ENCODE measurements around the gene SLC29A1.

Gene SLC29A1

DNA sequence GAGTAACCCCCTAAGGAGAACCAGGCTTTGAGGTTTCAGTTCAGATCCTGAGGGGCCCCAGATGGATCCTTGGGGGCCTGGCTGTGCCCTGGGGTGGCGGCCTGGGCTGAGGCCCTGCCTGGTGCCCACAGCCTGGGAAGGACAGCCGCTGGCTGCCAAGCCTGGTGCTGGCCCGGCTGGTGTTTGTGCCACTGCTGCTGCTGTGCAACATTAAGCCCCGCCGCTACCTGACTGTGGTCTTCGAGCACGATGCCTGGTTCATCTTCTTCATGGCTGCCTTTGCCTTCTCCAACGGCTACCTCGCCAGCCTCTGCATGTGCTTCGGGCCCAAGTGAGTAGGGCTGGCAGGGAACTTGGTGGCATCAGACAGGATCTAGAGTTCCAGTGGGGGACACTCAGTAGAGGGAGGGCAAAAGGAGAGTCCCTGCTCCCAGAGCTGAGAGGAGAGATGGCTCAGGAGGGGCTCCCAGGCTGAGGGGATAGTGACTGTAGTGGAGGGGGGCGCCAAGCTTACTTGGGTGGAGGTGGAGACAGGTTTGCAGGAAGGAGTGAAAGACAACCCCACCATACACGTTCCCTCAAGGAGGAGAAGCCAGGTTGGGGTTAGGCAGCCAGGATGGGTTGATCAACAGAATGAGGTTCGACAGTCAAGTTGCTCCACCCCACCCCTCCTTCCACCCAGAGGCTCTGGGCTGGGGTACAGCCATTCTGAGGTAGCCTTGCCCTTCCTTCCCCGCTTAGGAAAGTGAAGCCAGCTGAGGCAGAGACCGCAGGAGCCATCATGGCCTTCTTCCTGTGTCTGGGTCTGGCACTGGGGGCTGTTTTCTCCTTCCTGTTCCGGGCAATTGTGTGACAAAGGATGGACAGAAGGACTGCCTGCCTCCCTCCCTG is 9.5 kb downstream of the SLC29A1 start:
- H2BK15ac ChIP-seq (ENCODE audit: low read length): no peak overlapping the region
- H2BK12ac ChIP-seq (ENCODE audit: low read length): no peak overlapping the region
- no peaks in the 10 kb centered on the region for H3K27me3 ChIP-seq (ENCODE audit: control insufficient read depth in 3 of 3, insufficient read depth in 3 of 3, low read depth in 1 of 3, low read length in 3 of 3)
- no peak overlapping the region for H2AK5ac ChIP-seq (ENCODE audit: low read depth, low read length)
- H3K4ac ChIP-seq (ENCODE audit: low read length): no peak overlapping the region
- H2AFZ ChIP-seq (ENCODE audit: low read length): no peak overlapping the region
- H3K4me1 ChIP-seq (ENCODE audit: control insufficient read depth in 2 of 2, insufficient read depth in 1 of 2, low read depth in 1 of 2, low read length in 2 of 2): peaks cover 5 to 11% of the 10 kb centered on the region in 2 donors
- H3K14ac ChIP-seq (ENCODE audit: low read length): no peak overlapping the region
- no peaks in the 10 kb centered on the region for H3K79me1 ChIP-seq (ENCODE audit: low read depth, low read length)
- H2BK5ac ChIP-seq (ENCODE audit: low read length): no peak overlapping the region
- H3K18ac ChIP-seq (ENCODE audit: low read length): no peak overlapping the region
- H3K36me3 ChIP-seq (replicated peaks in 1 of 2; ENCODE audit: control insufficient read depth in 2 of 2, insufficient read depth in 2 of 2, low read length in 2 of 2): peaks cover 19 to 76% of the 10 kb centered on the region in 2 donors
- H3K23ac ChIP-seq (ENCODE audit: low read depth, low read length, poor library complexity): peak overlapping the region; percentile 13
- no peak overlapping the region for H4K91ac ChIP-seq (ENCODE audit: low read depth, low read length, poor library complexity)
- no peaks in the 10 kb centered on the region for H3K9me3 ChIP-seq (replicated peaks in 1 of 2; ENCODE audit: control insufficient read depth in 2 of 2, insufficient read depth in 1 of 2, low read depth in 1 of 2, low read length in 2 of 2)
- H2BK120ac ChIP-seq (ENCODE audit: low read depth, low read length): no peak overlapping the region
- WGBS, 2 donors (ENCODE audit: extremely low coverage in 2 of 2, insufficient read length in 2 of 2, insufficient replicate concordance in 1 of 2): no CpG with 5 or more reads among the region's 16 CpGs
- no peak overlapping the region for H3K9ac ChIP-seq (ENCODE audit: low read depth, low read length, poor library complexity)
- H3K4me3 ChIP-seq (ENCODE audit: low read length in 2 of 2): no peak overlapping the region
- H3K4me2 ChIP-seq (ENCODE audit: insufficient read depth, low read length, poor library complexity, severe bottlenecking): no peak overlapping the region
- no peak overlapping the region for H3K27ac ChIP-seq (replicated peaks; ENCODE audit: low read length)
- no peak overlapping the region for H4K8ac ChIP-seq (ENCODE audit: low read depth, low read length)
- no peak for DNase-seq (ENCODE audit: low spot score)

DNA sequence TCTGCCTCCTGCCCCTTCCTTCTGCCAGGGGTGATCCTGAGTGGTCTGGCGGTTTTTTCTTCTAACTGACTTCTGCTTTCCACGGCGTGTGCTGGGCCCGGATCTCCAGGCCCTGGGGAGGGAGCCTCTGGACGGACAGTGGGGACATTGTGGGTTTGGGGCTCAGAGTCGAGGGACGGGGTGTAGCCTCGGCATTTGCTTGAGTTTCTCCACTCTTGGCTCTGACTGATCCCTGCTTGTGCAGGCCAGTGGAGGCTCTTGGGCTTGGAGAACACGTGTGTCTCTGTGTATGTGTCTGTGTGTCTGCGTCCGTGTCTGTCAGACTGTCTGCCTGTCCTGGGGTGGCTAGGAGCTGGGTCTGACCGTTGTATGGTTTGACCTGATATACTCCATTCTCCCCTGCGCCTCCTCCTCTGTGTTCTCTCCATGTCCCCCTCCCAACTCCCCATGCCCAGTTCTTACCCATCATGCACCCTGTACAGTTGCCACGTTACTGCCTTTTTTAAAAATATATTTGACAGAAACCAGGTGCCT is 10.2 kb downstream of the SLC29A1 start:
- Histone ChIP-seq H3K18ac (ENCODE audit: low read length) (no peak overlapping the region), H4K8ac (ENCODE audit: low read depth, low read length) (no peak overlapping the region), H2BK12ac (ENCODE audit: low read length) (no peak overlapping the region), H2AK5ac (ENCODE audit: low read depth, low read length) (no peak overlapping the region), H3K4me2 (ENCODE audit: insufficient read depth, low read length, poor library complexity, severe bottlenecking) (no peak overlapping the region), H2BK120ac (ENCODE audit: low read depth, low read length) (no peak overlapping the region), H3K36me3 (replicated peaks in 1 of 2; ENCODE audit: control insufficient read depth in 2 of 2, insufficient read depth in 2 of 2, low read length in 2 of 2) (peaks cover 20 to 69% of the 10 kb centered on the region in 2 donors), H4K91ac (ENCODE audit: low read depth, low read length, poor library complexity) (no peak overlapping the region), H2BK15ac (ENCODE audit: low read length) (no peak overlapping the region), H3K4ac (ENCODE audit: low read length) (no peak overlapping the region), H3K4me1 (ENCODE audit: control insufficient read depth in 2 of 2, insufficient read depth in 1 of 2, low read depth in 1 of 2, low read length in 2 of 2) (peaks cover 7 to 13% of the 10 kb centered on the region in 2 donors), H3K14ac (ENCODE audit: low read length) (no peak overlapping the region), H3K4me3 (ENCODE audit: low read length in 2 of 2) (no peak overlapping the region), H3K27ac (replicated peaks; ENCODE audit: low read length) (no peak overlapping the region), H3K9ac (ENCODE audit: low read depth, low read length, poor library complexity) (peak overlapping the region; percentile 38), H3K27me3 (ENCODE audit: control insufficient read depth in 3 of 3, insufficient read depth in 3 of 3, low read depth in 1 of 3, low read length in 3 of 3) (no peaks in the 10 kb centered on the region), H3K79me1 (ENCODE audit: low read depth, low read length) (no peaks in the 10 kb centered on the region), H2AFZ (ENCODE audit: low read length) (no peak overlapping the region), H2BK5ac (ENCODE audit: low read length) (no peak overlapping the region), H3K23ac (ENCODE audit: low read depth, low read length, poor library complexity) (peak overlapping the region; percentile 5), H3K9me3 (replicated peaks in 1 of 2; ENCODE audit: control insufficient read depth in 2 of 2, insufficient read depth in 1 of 2, low read depth in 1 of 2, low read length in 2 of 2) (no peaks in the 10 kb centered on the region)
- no peak for DNase-seq (ENCODE audit: low spot score)
- WGBS, 2 donors (ENCODE audit: extremely low coverage in 2 of 2, insufficient read length in 2 of 2, insufficient replicate concordance in 1 of 2): no CpG with 5 or more reads among the region's 14 CpGs

DNA sequence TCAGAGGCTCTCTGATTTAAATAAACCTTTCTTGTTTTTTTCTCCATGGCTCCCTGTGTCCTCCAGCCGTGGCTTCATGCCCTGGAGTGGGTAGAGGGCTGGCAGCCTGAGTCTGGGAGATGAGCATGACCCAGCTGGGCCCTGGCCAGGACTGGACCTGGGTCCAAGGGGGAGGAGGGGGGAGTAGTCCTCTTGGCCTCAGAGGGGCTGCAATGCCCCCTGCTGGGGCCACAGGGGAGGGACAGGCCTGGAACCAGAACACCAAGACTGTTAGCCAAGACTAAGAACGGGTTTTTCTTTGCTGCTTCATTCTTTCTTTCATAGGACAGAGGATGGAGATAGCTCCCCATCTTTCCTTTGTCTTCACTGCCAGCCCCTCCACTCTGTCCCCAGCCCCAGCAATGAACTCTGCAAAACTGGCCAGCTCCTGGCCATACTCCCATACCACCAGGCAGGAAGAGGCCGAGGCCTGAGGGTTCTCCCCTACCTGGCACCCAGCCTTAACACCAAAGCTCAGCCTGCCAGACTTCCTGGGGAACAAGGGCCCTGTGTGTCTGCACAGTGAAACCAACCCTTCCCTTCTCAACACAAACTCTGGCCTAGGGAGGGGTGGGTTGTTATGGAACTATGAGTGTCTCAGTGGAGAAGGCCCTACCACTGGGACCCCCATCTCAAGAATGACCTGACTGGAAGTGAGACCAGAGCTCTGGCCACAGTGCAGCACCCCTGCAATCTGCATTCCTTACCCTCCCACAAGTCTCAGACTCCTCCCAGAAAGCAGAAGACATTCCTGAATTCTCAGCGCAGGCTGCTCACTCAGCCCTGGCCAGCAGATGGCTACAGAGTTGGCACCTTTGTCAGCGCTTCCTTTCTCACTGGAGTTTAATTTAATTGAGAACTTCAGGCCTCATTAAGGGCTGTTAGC is 11.0 kb downstream of the SLC29A1 start:
- Histone ChIP-seq H3K9ac (ENCODE audit: low read depth, low read length, poor library complexity) (no peak overlapping the region), H3K4me1 (ENCODE audit: control insufficient read depth in 2 of 2, insufficient read depth in 1 of 2, low read depth in 1 of 2, low read length in 2 of 2) (peaks cover 7 to 14% of the 10 kb centered on the region in 2 donors), H3K18ac (ENCODE audit: low read length) (peak overlapping the region; percentile 66), H2BK12ac (ENCODE audit: low read length) (no peak overlapping the region), H3K79me1 (ENCODE audit: low read depth, low read length) (no peaks in the 10 kb centered on the region), H2AFZ (ENCODE audit: low read length) (no peak overlapping the region), H3K4ac (ENCODE audit: low read length) (no peak overlapping the region), H4K91ac (ENCODE audit: low read depth, low read length, poor library complexity) (no peak overlapping the region), H3K27me3 (ENCODE audit: control insufficient read depth in 3 of 3, insufficient read depth in 3 of 3, low read depth in 1 of 3, low read length in 3 of 3) (no peaks in the 10 kb centered on the region), H3K9me3 (replicated peaks in 1 of 2; ENCODE audit: control insufficient read depth in 2 of 2, insufficient read depth in 1 of 2, low read depth in 1 of 2, low read length in 2 of 2) (no peaks in the 10 kb centered on the region), H2AK5ac (ENCODE audit: low read depth, low read length) (peak overlapping the region; percentile 52), H3K4me2 (ENCODE audit: insufficient read depth, low read length, poor library complexity, severe bottlenecking) (no peak overlapping the region), H2BK120ac (ENCODE audit: low read depth, low read length) (no peak overlapping the region), H3K27ac (replicated peaks; ENCODE audit: low read length) (peak overlapping the region; percentile 69), H3K14ac (ENCODE audit: low read length) (no peak overlapping the region), H3K4me3 (ENCODE audit: low read length in 2 of 2) (no peak overlapping the region), H2BK15ac (ENCODE audit: low read length) (no peak overlapping the region), H2BK5ac (ENCODE audit: low read length) (no peak overlapping the region), H3K36me3 (replicated peaks in 1 of 2; ENCODE audit: control insufficient read depth in 2 of 2, insufficient read depth in 2 of 2, low read length in 2 of 2) (peaks cover 21 to 62% of the 10 kb centered on the region in 2 donors), H4K8ac (ENCODE audit: low read depth, low read length) (no peak overlapping the region), H3K23ac (ENCODE audit: low read depth, low read length, poor library complexity) (no peak overlapping the region)
- no peak for DNase-seq (ENCODE audit: low spot score)
- WGBS, 2 donors (ENCODE audit: extremely low coverage in 2 of 2, insufficient read length in 2 of 2, insufficient replicate concordance in 1 of 2): no CpG with 5 or more reads among the region's 5 CpGs

All from neuronal stem cell (in vitro differentiated cells).